Chondrocyte (in vitro differentiated cells): ENCODE data around the gene PPM1E. TPM values are rescaled to one million over a fixed set of nuclear protein-coding genes. Genes with fewer than 3 reads are reported as not detected.
A peak's percentile ranks its signal among the peaks of the same experiment; 100 is the strongest.

ENCODE experiments used
- DNase-seq: peaks from one replicate; pipeline ENCODE4 v3.0.0; 2021; ENCODE audit warnings: mixed read lengths, low spot score
- H3K27ac Mint-ChIP-seq: one replicate; pipeline ENCODE4 v1.8.0; 2021; ENCODE audit warnings: mild to moderate bottlenecking, moderate library complexity, mixed read lengths; ENCODE audit not compliant: unreplicated experiment
- H3K27me3 Mint-ChIP-seq: 2 replicates; pipeline ENCODE4 v1.8.0; 2021; ENCODE audit warnings: low read depth, mixed read lengths
- H3K36me3 Mint-ChIP-seq: 2 replicates; pipeline ENCODE4 v1.8.0; 2021; ENCODE audit warnings: low read depth, mixed read lengths
- H3K4me1 Mint-ChIP-seq: 2 replicates; pipeline ENCODE4 v1.8.0; 2021; ENCODE audit warnings: low read depth, mild to moderate bottlenecking, mixed read lengths
- H3K4me3 Mint-ChIP-seq: one replicate; pipeline ENCODE4 v1.8.0; 2021; ENCODE audit warnings: mild to moderate bottlenecking, moderate library complexity, mixed read lengths; ENCODE audit not compliant: unreplicated experiment
- H3K9me3 Mint-ChIP-seq: 2 replicates; pipeline ENCODE4 v1.8.0; 2021; ENCODE audit warnings: low read depth, mixed read lengths
- CTCF ChIP-seq: fragments of 200-600 bp; sonication (generic); IDR thresholded peaks from 2 replicates; pipeline ENCODE4 v1.5.0; 2021; ENCODE audit warnings: antibody characterized with exemption, mild to moderate bottlenecking, moderate library complexity
- total RNA-seq: library from RNA; stranded (reverse); gene quantifications from 3 replicates; pipeline ENCODE4 v1.2.1, GENCODE V29; 2021

Gene PPM1E
- total RNA-seq, 1 donor from 2014 or later: 2.2 TPM

GRCh38 chr17:58779446-58779845 lies 23.8 kb downstream of the PPM1E start:
- H3K27me3 Mint-ChIP-seq: no peaks in the 10 kb centered on the region
- no peak for DNase-seq
- H3K4me3 Mint-ChIP-seq: no peak overlapping the region
- no peak overlapping the region for H3K27ac Mint-ChIP-seq
- no peaks in the 10 kb centered on the region for H3K36me3 Mint-ChIP-seq
- no peaks in the 10 kb centered on the region for H3K9me3 Mint-ChIP-seq
- TF ChIP-seq CTCF: no peak
- H3K4me1 Mint-ChIP-seq: no peaks in the 10 kb centered on the region

- no peak for TF ChIP-seq CTCF
Observed at GRCh38 chr17:58783380-58783779, 27.7 kb downstream of the PPM1E start.

GRCh38 chr17:58785097-58785496 lies 29.4 kb downstream of the PPM1E start:
- peaks cover 22% of the 10 kb centered on the region for H3K4me1 Mint-ChIP-seq
- no peaks in the 10 kb centered on the region for H3K36me3 Mint-ChIP-seq
- H3K4me3 Mint-ChIP-seq: no peak overlapping the region
- no peak for DNase-seq
- H3K27ac Mint-ChIP-seq: no peak overlapping the region
- H3K9me3 Mint-ChIP-seq: no peaks in the 10 kb centered on the region
- no peaks in the 10 kb centered on the region for H3K27me3 Mint-ChIP-seq
- TF ChIP-seq CTCF: no peak

More at GRCh38 chr17:58783380-58783779, 27.7 kb downstream of the PPM1E start:
- H3K4me1 Mint-ChIP-seq: peaks cover 19% of the 10 kb centered on the region
- no peak for DNase-seq
- H3K36me3 Mint-ChIP-seq: no peaks in the 10 kb centered on the region
- H3K4me3 Mint-ChIP-seq: no peak overlapping the region
- no peaks in the 10 kb centered on the region for H3K9me3 Mint-ChIP-seq
- no peak overlapping the region for H3K27ac Mint-ChIP-seq
- no peaks in the 10 kb centered on the region for H3K27me3 Mint-ChIP-seq

GRCh38 chr17:58786586-58787295 lies 31.1 kb downstream of the PPM1E start:
- peaks cover 27% of the 10 kb centered on the region for H3K4me1 Mint-ChIP-seq
- H3K27ac Mint-ChIP-seq: peak overlapping the region; percentile 88
- peak overlapping the region; percentile 13 for H3K4me3 Mint-ChIP-seq
- DNase-seq: no peak
- H3K27me3 Mint-ChIP-seq: no peaks in the 10 kb centered on the region
- H3K36me3 Mint-ChIP-seq: no peaks in the 10 kb centered on the region
- no peaks in the 10 kb centered on the region for H3K9me3 Mint-ChIP-seq
- peak; percentile 30 for TF ChIP-seq CTCF

GRCh38 chr17:58788199-58788598 lies 32.5 kb downstream of the PPM1E start:
- no peaks in the 10 kb centered on the region for H3K9me3 Mint-ChIP-seq
- no peaks in the 10 kb centered on the region for H3K36me3 Mint-ChIP-seq
- DNase-seq: no peak
- H3K27me3 Mint-ChIP-seq: no peaks in the 10 kb centered on the region
- TF ChIP-seq CTCF: no peak
- peaks cover 30% of the 10 kb centered on the region for H3K4me1 Mint-ChIP-seq
- no peak overlapping the region for H3K4me3 Mint-ChIP-seq
- H3K27ac Mint-ChIP-seq: no peak overlapping the region
